Caco-2 (cell line): ENCODE results near the gene UPF2. TPM values are rescaled to one million over a fixed set of nuclear protein-coding genes. Genes with fewer than 3 reads are reported as not detected.

ENCODE experiments used
- BruUV-seq: library from RNA; stranded (reverse); fragments of 400-500 nt; replicated peaks from 2 replicates; lab custom pipeline; 2021; lab: Mats Ljungman, UMichigan
- CTCF ChIA-PET: fragments of 300-600 bp; sonication (Branson Sonifier 250); formaldehyde crosslinking; loops from one replicate; lab custom pipeline; 2022; ENCODE audit warnings: antibody characterized with exemption; lab: Charles Lee
- POLR2A ChIA-PET: fragments of 300-600 bp; sonication (Branson Sonifier 250); formaldehyde crosslinking; loops from one replicate; lab custom pipeline; 2022; ENCODE audit warnings: antibody characterized with exemption; lab: Charles Lee
- DNase-seq, 2 experiments: peaks; one replicate each; pipeline versions ENCODE4 v3.0.0 to v3.0.0-alpha.2; 2020 to 2022
- H3K27me3 ChIP-seq: replicated peaks from 2 replicates; pipeline ENCODE4 v1.6.0; 2011; ENCODE audit warnings: low read length; ENCODE audit not compliant: control insufficient read depth, insufficient read depth
- H3K36me3 ChIP-seq: 2 replicates; pipeline ENCODE4 v1.5.1; 2011; ENCODE audit warnings: low read length; ENCODE audit not compliant: control insufficient read depth, insufficient read depth
- H3K4me1 ChIP-seq: fragments of 250-450 bp; sonication (Bioruptor Pico); 2 replicates; pipeline ENCODE4 v1.5.1; 2020; ENCODE audit warnings: mild to moderate bottlenecking
- H3K4me3 ChIP-seq: 2 replicates; pipeline ENCODE4 v1.5.1; 2011; ENCODE audit warnings: low read depth, mild to moderate bottlenecking, control low read depth, low read length
- H3K9me3 ChIP-seq: fragments of 250-450 bp; sonication (Bioruptor Pico); 2 replicates; pipeline ENCODE4 v1.5.1; 2020; ENCODE audit warnings: mild to moderate bottlenecking, moderate library complexity
- H3K27ac Mint-ChIP-seq: one replicate; pipeline ENCODE4 v1.8.0; 2022; ENCODE audit warnings: mixed read lengths; ENCODE audit not compliant: unreplicated experiment
- H3K27me3 Mint-ChIP-seq: one replicate; pipeline ENCODE4 v1.8.0; 2022; ENCODE audit warnings: mixed read lengths; ENCODE audit not compliant: insufficient read depth, unreplicated experiment
- H3K36me3 Mint-ChIP-seq: one replicate; pipeline ENCODE4 v1.8.0; 2022; ENCODE audit warnings: mild to moderate bottlenecking, mixed read lengths; ENCODE audit not compliant: insufficient read depth, unreplicated experiment
- H3K4me1 Mint-ChIP-seq: one replicate; pipeline ENCODE4 v1.8.0; 2022; ENCODE audit warnings: low read depth, mixed read lengths; ENCODE audit not compliant: unreplicated experiment
- H3K4me3 Mint-ChIP-seq: one replicate; pipeline ENCODE4 v1.8.0; 2022; ENCODE audit warnings: mild to moderate bottlenecking, moderate library complexity, mixed read lengths; ENCODE audit not compliant: unreplicated experiment
- H3K9me3 Mint-ChIP-seq: one replicate; pipeline ENCODE4 v1.8.0; 2022; ENCODE audit warnings: mixed read lengths; ENCODE audit not compliant: unreplicated experiment
- intact Hi-C: fragments of 100-400 bp; cut with micrococcal nuclease; formaldehyde crosslinking; loops from one replicate; pipeline ENCODE4 v1.10.0; 2022; ENCODE audit not compliant: unreplicated experiment
- total RNA-seq: library from RNA; stranded (reverse); gene quantifications from 2 replicates; pipeline ENCODE4 v1.2.3, GENCODE V29; 2022
- TF ChIP-seq, protein P1 (sequence below), 2 experiments: fragments of 200-600 bp in 1 of 2; IDR thresholded peaks; 1 replicate in 1 of 2; 2 replicates in 1 of 2; pipeline versions ENCODE4 v1.5.1 to v1.8.0; 2011 to 2022; ENCODE audit warnings: antibody characterized with exemption in 1 of 2, control low read depth in 1 of 2, inconsistent platforms in 1 of 2, low read depth in 1 of 2, low read length in 1 of 2, mild to moderate bottlenecking in 1 of 2, moderate library complexity in 1 of 2; ENCODE audit not compliant: insufficient read depth in 1 of 2, severe bottlenecking in 1 of 2, unreplicated experiment in 1 of 2

Gene UPF2
- total RNA-seq, 1 experiment from 2014 or later, result 40.6 TPM

DNA sequence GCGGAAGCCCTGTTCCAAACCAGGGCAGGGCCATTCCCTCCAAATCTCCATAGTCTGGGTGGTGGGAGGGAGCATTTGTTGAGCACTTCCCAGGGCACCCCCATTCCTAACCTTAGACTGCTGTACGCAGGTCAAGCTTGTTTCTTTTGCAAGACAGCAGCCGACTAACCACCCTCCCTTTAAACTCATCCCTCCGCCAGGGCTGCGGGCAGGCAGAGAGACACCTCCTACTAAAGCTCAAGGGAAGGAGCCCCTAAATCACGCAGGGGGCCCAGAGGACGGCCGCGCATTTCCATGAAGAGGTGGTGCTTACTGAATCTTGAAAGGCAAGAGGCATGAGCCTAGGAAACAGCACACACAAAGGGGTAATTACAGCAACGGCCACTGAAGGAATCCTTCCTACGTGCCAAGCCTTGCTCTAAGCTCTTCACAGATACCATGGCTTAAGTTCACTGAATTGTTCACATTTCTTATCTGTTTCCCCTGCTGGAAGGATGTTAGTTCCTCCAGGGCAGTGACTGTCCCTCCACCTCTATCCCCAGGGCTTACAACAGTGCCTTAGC lies 129.4 kb downstream of the UPF2 start:
- Histone ChIP-seq H3K4me3 (no peak overlapping the region), H3K9me3 (no peaks in the 10 kb centered on the region), H3K27me3 (no peaks in the 10 kb centered on the region), H3K36me3 (no peaks in the 10 kb centered on the region), H3K4me1 (peaks cover 25% of the 10 kb centered on the region)
- H3K4me1 Mint-ChIP-seq, result peaks cover 13% of the 10 kb centered on the region
- no peaks in the 10 kb centered on the region for H3K27me3 Mint-ChIP-seq
- no TSS peak for BruUV-seq
- ChIA-PET POLR2A (interaction anchor here (0.7 to 1.4 kb wide), 3 partner anchors 15 to 39 kb away, joined by 3 to 6 read pairs (median 3); no protein-coding TSS in a partner anchor), CTCF (interaction anchor here (1.0 to 1.1 kb wide), 3 partner anchors 37 to 130 kb away, joined by 3 to 5 read pairs (median 4); no protein-coding TSS in a partner anchor)
- DNase-seq, result peak; percentile 56 to 62
- peak overlapping the region; percentile 47 for H3K4me3 Mint-ChIP-seq
- peak overlapping the region; percentile 80 for H3K27ac Mint-ChIP-seq
- TF ChIP-seq, protein P1, sequence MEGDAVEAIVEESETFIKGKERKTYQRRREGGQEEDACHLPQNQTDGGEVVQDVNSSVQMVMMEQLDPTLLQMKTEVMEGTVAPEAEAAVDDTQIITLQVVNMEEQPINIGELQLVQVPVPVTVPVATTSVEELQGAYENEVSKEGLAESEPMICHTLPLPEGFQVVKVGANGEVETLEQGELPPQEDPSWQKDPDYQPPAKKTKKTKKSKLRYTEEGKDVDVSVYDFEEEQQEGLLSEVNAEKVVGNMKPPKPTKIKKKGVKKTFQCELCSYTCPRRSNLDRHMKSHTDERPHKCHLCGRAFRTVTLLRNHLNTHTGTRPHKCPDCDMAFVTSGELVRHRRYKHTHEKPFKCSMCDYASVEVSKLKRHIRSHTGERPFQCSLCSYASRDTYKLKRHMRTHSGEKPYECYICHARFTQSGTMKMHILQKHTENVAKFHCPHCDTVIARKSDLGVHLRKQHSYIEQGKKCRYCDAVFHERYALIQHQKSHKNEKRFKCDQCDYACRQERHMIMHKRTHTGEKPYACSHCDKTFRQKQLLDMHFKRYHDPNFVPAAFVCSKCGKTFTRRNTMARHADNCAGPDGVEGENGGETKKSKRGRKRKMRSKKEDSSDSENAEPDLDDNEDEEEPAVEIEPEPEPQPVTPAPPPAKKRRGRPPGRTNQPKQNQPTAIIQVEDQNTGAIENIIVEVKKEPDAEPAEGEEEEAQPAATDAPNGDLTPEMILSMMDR (IDR thresholded peaks at IDR 0.05; ENCODE audit: insufficient read depth in 1 of 2, low read depth in 1 of 2, low read length in 1 of 2, severe bottlenecking in 1 of 2, unreplicated experiment in 1 of 2), result no peak
- no peaks in the 10 kb centered on the region for H3K9me3 Mint-ChIP-seq
- intact Hi-C loops, result loop anchor here (2.0 kb wide), 1 partner anchor 38 kb away; no protein-coding TSS in a partner anchor
- H3K36me3 Mint-ChIP-seq, result peaks cover 6% of the 10 kb centered on the region

GRCh38 chr10:11910102-11910501 lies 132.5 kb downstream of the UPF2 start:
- intact Hi-C loops, result no loop called here
- no peak overlapping the region for H3K4me3 Mint-ChIP-seq
- Histone ChIP-seq H3K4me1 (peaks cover 12% of the 10 kb centered on the region), H3K4me3 (no peak overlapping the region), H3K9me3 (no peaks in the 10 kb centered on the region), H3K27me3 (no peaks in the 10 kb centered on the region), H3K36me3 (no peaks in the 10 kb centered on the region)
- peaks cover 6% of the 10 kb centered on the region for H3K36me3 Mint-ChIP-seq
- H3K27ac Mint-ChIP-seq, result no peak overlapping the region
- ChIA-PET CTCF (no interaction called here), POLR2A (no interaction called here)
- TF ChIP-seq, protein P1 (IDR thresholded peaks at IDR 0.05; ENCODE audit: insufficient read depth in 1 of 2, low read depth in 1 of 2, low read length in 1 of 2, severe bottlenecking in 1 of 2, unreplicated experiment in 1 of 2), result no peak
- no peak for DNase-seq
- H3K27me3 Mint-ChIP-seq, result no peaks in the 10 kb centered on the region
- no TSS peak for BruUV-seq
- no peaks in the 10 kb centered on the region for H3K9me3 Mint-ChIP-seq
- H3K4me1 Mint-ChIP-seq, result peaks cover 8% of the 10 kb centered on the region

DNA sequence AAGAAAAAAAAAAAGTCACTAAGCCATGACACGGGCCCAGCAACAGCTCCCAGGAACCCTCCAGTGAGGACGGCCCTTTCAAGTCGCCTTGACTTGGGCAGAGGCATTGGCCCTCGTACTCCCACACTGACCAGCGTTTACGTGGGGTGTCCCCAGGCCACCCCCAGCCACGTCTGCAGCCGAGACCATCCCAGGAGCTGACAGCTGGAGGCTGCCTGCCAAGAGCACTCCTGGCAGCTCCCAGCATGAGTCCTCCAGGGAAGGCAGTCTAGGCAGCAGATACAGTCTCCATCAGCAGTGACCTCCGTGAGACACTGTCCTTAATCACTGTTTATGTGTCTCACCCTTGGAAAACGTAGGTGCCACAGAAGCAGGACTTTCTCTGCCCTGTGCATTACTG lies 133.0 kb downstream of the UPF2 start:
- no peaks in the 10 kb centered on the region for H3K9me3 ChIP-seq
- H3K4me3 ChIP-seq, result no peak overlapping the region
- Mint-ChIP-seq H3K4me1 (peaks cover 8% of the 10 kb centered on the region), H3K9me3 (no peaks in the 10 kb centered on the region), H3K4me3 (no peak overlapping the region), H3K27ac (no peak overlapping the region), H3K36me3 (peaks cover 6% of the 10 kb centered on the region), H3K27me3 (no peaks in the 10 kb centered on the region)
- no peak for DNase-seq
- CTCF ChIA-PET, result interaction anchor here (1.0 kb wide), 1 partner anchor 28 kb away, joined by 3 read pairs; no protein-coding TSS in a partner anchor
- H3K36me3 ChIP-seq, result no peaks in the 10 kb centered on the region
- POLR2A ChIA-PET, result no interaction called here
- intact Hi-C loops, result no loop called here
- peaks cover 12% of the 10 kb centered on the region for H3K4me1 ChIP-seq
- no peaks in the 10 kb centered on the region for H3K27me3 ChIP-seq
- BruUV-seq, result no TSS peak
- TF ChIP-seq, protein P1 (IDR thresholded peaks at IDR 0.05; ENCODE audit: insufficient read depth in 1 of 2, low read depth in 1 of 2, low read length in 1 of 2, severe bottlenecking in 1 of 2, unreplicated experiment in 1 of 2), result no peak
